Islet of Langerhans (tissue), 1 donor: ENCODE data around the gene TACC2.
"Not testable (repeated sequence)": the region's sequence is repeated elsewhere in the genome, so short reads cannot be mapped to it uniquely, and the experiment has no call there.

ENCODE experiments used
- FAIRE-seq: peaks from one replicate; lab custom pipeline; 2011; peaks lifted over from hg19 to GRCh38; lab: Jason Lieb, UNC

TACC2 gene

GRCh38 chr10:121988361-121989324 is at the start of gene TACC2:
Gene TACC2, plus strand, starts transcription at chr10:121989163. Its CDS starts 32,819 bp downstream, at chr10:122021982.
- no peak for FAIRE-seq

DNA sequence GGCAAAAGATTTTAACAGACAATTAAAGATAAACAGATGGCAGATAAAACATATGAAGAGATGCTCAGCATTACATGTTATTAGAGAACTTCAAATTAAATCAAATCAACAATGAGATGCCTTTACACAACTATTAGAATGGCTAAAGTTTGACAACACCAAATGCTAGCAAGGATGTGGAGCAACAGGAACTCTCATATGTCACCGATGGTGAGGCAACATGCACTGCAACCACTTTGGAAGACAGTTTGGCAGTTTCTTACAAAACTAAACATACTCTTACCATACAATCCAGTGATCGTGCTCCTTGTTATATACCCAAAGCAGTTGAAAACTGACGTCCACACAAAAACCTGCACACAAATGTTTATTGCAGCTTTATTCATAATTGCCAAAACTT is 47.4 kb upstream of the TACC2 start:
- no peak for FAIRE-seq

DNA sequence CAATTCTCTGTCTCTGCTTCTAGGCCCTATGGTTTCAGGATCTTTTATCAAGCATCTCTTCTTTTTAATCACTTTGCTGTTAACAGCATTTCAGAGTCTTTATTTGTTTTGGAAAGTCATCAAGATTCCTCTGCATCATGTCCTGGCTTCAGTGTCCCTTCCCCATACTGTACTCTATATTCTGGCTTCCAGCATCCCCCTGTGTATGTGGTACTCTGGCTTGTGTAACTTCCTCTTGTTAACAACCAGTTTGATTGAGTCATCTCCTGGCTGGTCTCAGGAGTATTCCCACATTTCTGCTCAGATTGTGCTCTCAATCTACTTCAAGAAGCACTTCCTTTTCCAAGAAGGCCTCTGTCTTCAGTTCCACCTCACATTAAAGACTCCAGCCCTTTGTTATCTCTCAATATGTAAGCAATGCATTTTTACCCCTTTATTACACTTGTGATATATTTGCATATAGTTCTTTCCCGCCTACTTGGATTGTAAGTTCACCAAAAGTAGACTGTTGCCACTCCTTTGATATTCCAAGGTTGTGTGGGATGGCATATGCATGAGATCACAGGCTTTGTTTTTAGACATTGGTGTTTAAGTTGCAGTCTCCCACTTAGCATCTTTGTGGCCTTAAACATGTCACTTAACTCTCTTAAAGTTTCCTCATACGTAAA is 46.1 kb upstream of the TACC2 start:
- FAIRE-seq: no peak

DNA sequence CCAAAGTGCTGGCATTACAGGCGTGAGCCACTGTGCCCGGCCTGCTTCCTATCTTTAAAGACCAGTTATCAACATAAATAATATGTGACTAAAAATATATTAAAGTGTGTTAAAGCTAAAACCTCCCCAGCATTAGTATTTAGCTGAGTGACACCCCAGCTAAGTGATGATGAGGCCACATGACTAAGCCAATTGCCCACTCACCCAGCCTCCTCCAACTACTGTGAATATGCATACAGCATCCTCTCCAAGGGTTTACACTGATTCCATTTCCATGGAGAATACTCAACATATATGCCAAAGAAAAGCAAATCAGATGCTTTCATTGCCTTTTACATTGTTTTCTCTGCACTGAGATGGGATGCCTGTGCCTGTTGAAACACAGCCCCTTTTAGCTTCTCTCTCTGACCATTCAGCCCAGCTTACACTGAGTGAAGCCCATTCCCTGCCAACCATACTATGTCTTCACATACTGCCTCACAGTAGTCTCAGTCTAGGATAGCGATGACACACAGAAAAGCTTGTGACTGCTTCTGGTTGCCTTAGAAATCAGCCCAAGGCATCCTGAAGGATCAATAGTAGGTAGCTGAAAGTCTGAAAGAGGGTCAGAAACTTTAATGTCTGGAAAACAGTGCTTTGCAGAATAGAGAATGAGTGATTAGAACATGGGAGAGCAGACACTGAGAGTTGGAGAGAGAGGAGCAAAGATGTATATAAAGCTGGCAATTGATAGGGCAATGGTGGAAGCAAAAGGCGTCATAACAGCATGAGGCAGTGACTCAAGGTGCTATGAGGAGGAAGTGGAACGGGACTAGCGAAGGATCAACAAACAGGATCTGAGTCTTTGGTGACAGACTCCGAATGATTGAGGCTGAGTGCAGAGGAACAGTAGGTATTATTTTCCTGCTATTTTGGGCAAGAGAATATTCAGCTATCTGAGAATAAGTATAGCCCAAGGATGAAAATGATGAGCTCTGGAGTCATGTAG is 41.3 kb upstream of the TACC2 start:
- no peak for FAIRE-seq

- no peak for FAIRE-seq
These were observed 39.9 kb upstream of the TACC2 start for GRCh38 chr10:121949049-121949448.

DNA sequence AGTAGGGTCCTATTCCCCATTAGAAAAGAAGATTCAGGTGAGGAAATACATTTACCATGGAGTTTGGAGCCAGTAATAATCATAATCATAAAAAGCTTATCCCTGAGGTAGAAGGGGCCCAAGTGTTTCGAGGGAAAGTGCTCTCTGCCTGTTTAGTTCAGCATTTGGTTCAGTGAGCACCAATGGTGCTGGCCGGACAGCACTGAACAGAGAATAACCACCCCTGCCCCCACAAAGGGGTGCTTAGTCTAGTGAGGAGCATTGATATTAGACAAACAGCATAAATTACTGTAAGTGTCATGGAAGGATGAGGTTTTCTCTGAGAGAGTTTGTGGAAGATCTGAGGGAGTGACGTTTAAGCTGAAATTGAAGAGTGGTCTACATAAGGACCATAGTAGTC is 39.5 kb upstream of the TACC2 start:
- no peak for FAIRE-seq

GRCh38 chr10:121952226-121952625 is 36.7 kb upstream of the TACC2 start:
- no peak for FAIRE-seq

- no peak for FAIRE-seq
These were observed 32.6 kb upstream of the TACC2 start for GRCh38 chr10:121956111-121957061.

DNA sequence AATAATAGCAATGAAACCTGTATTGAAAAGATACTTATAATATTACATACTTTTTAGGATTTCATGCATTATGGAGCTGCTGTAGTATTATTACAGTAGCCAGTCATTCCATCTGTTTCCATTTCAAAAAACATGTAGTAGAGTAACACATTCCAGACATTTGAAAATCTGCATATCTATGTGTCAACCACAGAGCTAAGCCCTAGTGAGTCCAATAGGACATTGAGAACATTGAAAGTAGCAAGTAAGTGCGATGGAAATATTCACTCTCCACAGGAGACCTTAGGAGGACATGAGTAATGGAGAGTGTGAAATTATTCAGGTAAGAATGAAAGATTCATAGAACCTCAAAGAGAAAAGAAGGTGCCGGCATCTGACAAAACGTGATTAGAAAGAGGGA is 29.3 kb upstream of the TACC2 start:
- FAIRE-seq: no peak

GRCh38 chr10:121961456-121961855 is 27.5 kb upstream of the TACC2 start:
- no peak for FAIRE-seq

- FAIRE-seq: no peak
These were observed 23.0 kb upstream of the TACC2 start for GRCh38 chr10:121965996-121966395.

GRCh38 chr10:121969086-121969485 is 19.9 kb upstream of the TACC2 start:
- FAIRE-seq: not testable (repeated sequence)

GRCh38 chr10:121974019-121974534 is 14.9 kb upstream of the TACC2 start:
- no peak for FAIRE-seq

DNA sequence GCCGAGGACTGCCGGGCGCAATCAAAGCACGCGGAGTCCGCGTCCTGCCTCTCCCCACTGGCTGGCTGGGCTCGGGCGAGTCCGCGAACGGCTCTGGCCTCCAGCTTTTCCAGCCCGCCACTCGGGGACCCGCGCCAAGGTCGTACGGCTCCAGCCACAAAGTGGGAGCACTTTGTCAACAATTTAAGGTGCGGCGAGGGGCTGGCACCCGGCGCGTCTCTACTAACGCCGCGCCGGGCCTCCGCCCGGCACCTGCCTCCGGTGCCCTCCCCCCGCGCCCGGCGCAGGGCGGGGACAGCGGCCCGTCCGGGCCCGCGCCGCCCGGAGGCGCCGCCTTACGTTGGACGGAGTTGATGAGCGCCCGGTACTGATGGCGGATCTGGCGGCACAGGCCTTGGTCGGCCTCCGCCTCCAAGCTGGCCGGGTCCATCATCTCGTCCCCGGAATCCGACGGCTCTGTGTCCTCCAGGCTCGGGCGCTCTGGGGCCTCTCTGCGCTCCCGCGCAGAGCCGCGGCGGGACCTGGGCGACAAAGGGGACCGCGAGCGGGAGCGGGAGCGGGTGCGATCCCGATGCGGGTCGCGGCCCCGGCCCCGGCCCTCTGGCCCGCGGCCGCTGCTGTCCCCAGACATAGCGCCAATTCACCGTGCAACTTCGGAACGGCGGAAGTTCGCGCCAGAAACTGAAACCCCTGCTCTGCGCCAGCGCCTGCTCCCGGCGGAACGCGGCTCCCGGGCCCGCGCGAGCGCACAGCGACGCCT is 14.2 kb upstream of the TACC2 start, which contains the start of gene NSMCE4A:
Gene NSMCE4A, minus strand, starts transcription at position 683 of the 760 bp plus-strand sequence. Its CDS starts 52 bp downstream, at position 631.
- no peak for FAIRE-seq

- no peak for FAIRE-seq
These were observed 13.5 kb upstream of the TACC2 start for GRCh38 chr10:121975295-121976086.

DNA sequence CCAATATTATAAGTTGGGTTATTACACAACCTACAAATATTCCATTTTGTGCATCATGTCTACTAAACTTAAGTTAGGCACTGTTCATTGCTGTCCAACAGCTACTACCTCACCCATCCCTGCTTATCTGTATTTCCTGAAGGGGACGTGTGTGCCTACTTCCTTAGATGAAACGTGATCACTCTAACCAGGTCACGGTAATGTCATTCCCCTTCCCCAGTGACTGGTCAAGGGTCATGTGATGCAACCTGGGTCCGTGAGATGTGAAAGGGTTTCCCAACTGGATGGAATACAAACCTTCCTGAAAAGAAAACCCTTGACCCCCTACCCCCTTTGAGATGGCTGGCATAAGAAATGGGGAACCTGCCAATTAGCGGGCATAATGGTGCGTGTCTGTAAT is 12.4 kb upstream of the TACC2 start:
- FAIRE-seq: no peak

GRCh38 chr10:121978511-121978910 is 10.5 kb upstream of the TACC2 start:
- FAIRE-seq: no peak

DNA sequence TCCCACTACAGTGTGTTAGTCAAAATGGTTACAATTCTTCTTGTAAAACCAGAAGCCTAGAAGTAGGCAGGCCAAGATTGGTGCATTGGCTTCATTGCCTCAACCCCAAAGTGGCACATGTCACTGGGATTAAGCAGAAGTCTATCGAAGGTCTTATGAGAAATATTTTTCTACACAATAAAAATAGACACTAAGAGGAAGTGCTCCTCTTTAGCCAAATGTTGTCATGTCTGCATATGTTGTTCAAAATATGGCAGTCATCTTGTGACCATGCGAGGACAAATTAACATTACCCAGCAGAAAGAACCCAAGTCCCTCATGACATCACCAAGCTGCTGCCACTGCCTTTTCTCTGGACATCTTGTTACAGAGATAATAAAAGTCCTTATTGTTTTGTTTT is 7.6 kb upstream of the TACC2 start:
- FAIRE-seq: no peak

DNA sequence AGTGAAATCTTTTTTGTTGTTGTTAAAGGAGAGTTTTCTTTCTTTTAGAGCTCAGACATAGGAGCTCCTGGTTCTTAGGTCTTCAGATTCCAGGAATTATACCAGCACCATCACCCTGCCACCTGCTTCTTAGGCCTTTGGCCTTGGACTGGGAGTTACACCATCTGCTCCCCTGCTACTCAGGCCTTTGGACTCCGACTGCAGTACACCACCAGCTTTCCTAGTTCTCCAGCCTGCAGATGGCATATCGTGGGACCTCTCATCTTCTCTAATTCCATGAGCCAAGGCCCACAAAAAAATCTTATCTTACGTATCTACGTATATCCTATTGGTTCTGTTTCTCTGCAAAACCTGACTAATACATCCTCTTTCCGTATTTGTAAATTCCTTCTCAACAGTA is 5.1 kb upstream of the TACC2 start:
- FAIRE-seq: no peak
